Measurements from ENCODE around the gene SLIRP.
"Not testable (repeated sequence)": the region's sequence is repeated elsewhere in the genome, so short reads cannot be mapped to it uniquely, and the experiment has no call there.

Gene SLIRP

GRCh38 chr14:77707724-77708408 is at the start of gene SLIRP, which contains the start of gene ALKBH1:
Gene SLIRP (plus strand): TSS chr14:77708103. CDS start chr14:77708112, 9 bp downstream.
Gene ALKBH1 (minus strand): TSS chr14:77708023. CDS start chr14:77708004, 19 bp downstream.
- TF ChIP-seq CTCF (IDR thresholded peaks at IDR 0.05; ENCODE audit: low read length, missing control alignments), result no peak
- peak; percentile 78 for DNase-seq (ENCODE audit: low read depth)
- peak within 1 kb of the TSS; percentile 84 for H3K4me3 ChIP-seq (replicated peaks; ENCODE audit: low read depth, low read length)

GRCh38 chr14:77659831-77660230 is 48.1 kb upstream of the SLIRP start:
- no peak for TF ChIP-seq CTCF (IDR thresholded peaks at IDR 0.05; ENCODE audit: low read length, missing control alignments)
- no peak for DNase-seq (ENCODE audit: low read depth)
- no peak overlapping the region for H3K4me3 ChIP-seq (replicated peaks; ENCODE audit: low read depth, low read length)

GRCh38 chr14:77660754-77661153 is 47.1 kb upstream of the SLIRP start:
- no peak overlapping the region for H3K4me3 ChIP-seq (replicated peaks; ENCODE audit: low read depth, low read length)
- no peak for TF ChIP-seq CTCF (IDR thresholded peaks at IDR 0.05; ENCODE audit: low read length, missing control alignments)
- DNase-seq (ENCODE audit: low read depth), result no peak

GRCh38 chr14:77661562-77661961 is 46.3 kb upstream of the SLIRP start:
- not testable (repeated sequence) for H3K4me3 ChIP-seq (replicated peaks; ENCODE audit: low read depth, low read length); DNase-seq (ENCODE audit: low read depth)

GRCh38 chr14:77663293-77663692 is 44.6 kb upstream of the SLIRP start:
- TF ChIP-seq CTCF (IDR thresholded peaks at IDR 0.05; ENCODE audit: low read length, missing control alignments), result no peak
- DNase-seq (ENCODE audit: low read depth), result peak; percentile 52
- H3K4me3 ChIP-seq (replicated peaks; ENCODE audit: low read depth, low read length), result no peak overlapping the region

- no peak for TF ChIP-seq CTCF (IDR thresholded peaks at IDR 0.05; ENCODE audit: low read length, missing control alignments)
- H3K4me3 ChIP-seq (replicated peaks; ENCODE audit: low read depth, low read length), result no peak overlapping the region
- DNase-seq (ENCODE audit: low read depth), result no peak
Measured at GRCh38 chr14:77667331-77667730, 40.6 kb upstream of the SLIRP start.

- no peak for TF ChIP-seq CTCF (IDR thresholded peaks at IDR 0.05; ENCODE audit: low read length, missing control alignments)
- no peak for DNase-seq (ENCODE audit: low read depth)
- H3K4me3 ChIP-seq (replicated peaks; ENCODE audit: low read depth, low read length), result no peak overlapping the region
Measured at GRCh38 chr14:77673193-77673592, 34.7 kb upstream of the SLIRP start.
